Dermis lymphatic vessel endothelial cell (primary cell): ENCODE measurements around the gene TTC19. TPM values are rescaled to one million over a fixed set of nuclear protein-coding genes. Genes with fewer than 3 reads are reported as not detected.

Experiments used
- total RNA-seq: library from RNA; depleted of rRNA; stranded (reverse); fragments of >200 nt; gene quantifications from 2 replicates; pipeline ENCODE4 v1.2.1, GENCODE V29; 2014

TTC19 gene, protein sequence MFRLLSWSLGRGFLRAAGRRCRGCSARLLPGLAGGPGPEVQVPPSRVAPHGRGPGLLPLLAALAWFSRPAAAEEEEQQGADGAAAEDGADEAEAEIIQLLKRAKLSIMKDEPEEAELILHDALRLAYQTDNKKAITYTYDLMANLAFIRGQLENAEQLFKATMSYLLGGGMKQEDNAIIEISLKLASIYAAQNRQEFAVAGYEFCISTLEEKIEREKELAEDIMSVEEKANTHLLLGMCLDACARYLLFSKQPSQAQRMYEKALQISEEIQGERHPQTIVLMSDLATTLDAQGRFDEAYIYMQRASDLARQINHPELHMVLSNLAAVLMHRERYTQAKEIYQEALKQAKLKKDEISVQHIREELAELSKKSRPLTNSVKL
- 37.9 and 56.3 TPM in 2 replicates for total RNA-seq

DNA sequence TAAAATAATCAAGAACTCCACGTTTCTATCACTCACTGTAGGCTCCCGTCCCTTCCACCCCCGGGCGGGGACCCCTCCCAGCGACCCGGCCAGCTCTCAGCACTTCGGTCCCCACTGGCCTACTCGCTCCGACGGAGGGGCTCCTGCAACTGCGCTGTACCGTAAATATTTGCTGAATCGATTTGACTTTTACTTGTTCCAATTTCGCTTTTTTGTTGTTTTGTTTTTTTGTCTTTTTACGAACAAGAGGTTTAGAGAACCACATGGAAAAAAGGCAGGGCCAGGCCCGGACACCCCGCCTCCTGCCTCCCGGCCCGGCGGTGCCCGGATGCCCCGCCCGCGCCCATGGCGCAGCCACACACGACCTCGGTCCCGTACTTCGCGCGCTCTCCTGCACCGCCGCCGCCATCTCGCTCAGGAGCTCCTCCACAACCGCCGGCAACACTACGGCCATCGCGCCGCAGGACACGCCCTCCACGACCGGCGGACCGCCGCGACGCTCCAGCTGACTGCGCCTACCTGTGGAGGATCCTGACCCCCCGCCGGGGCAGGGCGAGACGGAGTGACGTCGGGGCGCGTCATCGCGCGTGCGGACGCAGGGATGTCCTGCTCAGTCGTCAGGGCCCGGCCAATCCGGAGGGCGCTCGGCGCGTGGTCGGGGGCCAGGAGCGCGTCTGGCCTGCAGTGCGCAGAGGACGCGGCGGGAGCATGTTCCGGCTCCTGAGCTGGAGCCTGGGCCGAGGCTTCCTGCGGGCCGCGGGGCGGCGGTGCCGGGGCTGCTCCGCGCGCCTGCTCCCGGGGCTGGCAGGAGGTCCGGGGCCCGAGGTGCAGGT, at the start of gene TTC19, which contains the start of gene ZSWIM7:
Gene TTC19, plus strand, starts transcription at position 684 of the 833 bp plus-strand sequence. Its CDS starts 25 bp downstream, at position 709.
Gene ZSWIM7, minus strand, starts transcription at position 564 of the 833 bp plus-strand sequence. Its CDS starts 110 bp downstream, at position 454.

Other genes starting within 250 kb of the TTC19 start
- 2.5 and 5.5 TPM in 2 replicates for gene ADORA2B, start 54.7 kb upstream of the TTC19 start, total RNA-seq
- 30.8 and 33.7 TPM in 2 replicates for gene ZSWIM7, start 120 bp upstream of the TTC19 start, total RNA-seq
- 67.8 and 95.4 TPM in 2 replicates for gene NCOR1, start 215.7 kb downstream of the TTC19 start, total RNA-seq
- 9.4 and 11.2 TPM in 2 replicates for gene PIGL, start 217.4 kb downstream of the TTC19 start, total RNA-seq